NCI-H1417 (cell line): ENCODE measurements around the gene BRPF1.

ENCODE experiments used
- DNase-seq, 3 experiments: peaks; one replicate each; lab custom pipeline; 2025; lab: John Stamatoyannopoulos, UW

BRPF1 gene

GRCh38 chr3:9703736-9704346 is 27.7 kb upstream of the BRPF1 start, which contains the start of gene CPNE9:
TSS of gene CPNE9 (plus strand) at chr3:9703833. CDS start at chr3:9703997, 164 bp downstream.
- DNase-seq = peak in 2 of 3 experiments; percentile 19 to 21

GRCh38 chr3:9704347-9705322 is 26.9 kb upstream of the BRPF1 start:
- DNase-seq = peak in 2 of 3 experiments; percentile 27 to 37

GRCh38 chr3:9710174-9710739 is 21.3 kb upstream of the BRPF1 start:
- DNase-seq = no peak

- DNase-seq = no peak
These were observed 19.1 kb upstream of the BRPF1 start for GRCh38 chr3:9712415-9712814.

- no peak for DNase-seq
These were observed 18.4 kb upstream of the BRPF1 start for GRCh38 chr3:9713142-9713541.

- no peak for DNase-seq
These were observed 16.4 kb upstream of the BRPF1 start for GRCh38 chr3:9715136-9715535.

GRCh38 chr3:9715764-9716437 is 15.6 kb upstream of the BRPF1 start:
- no peak for DNase-seq

GRCh38 chr3:9716801-9717555 is 14.6 kb upstream of the BRPF1 start:
- no peak for DNase-seq

GRCh38 chr3:9717563-9717962 is 14.0 kb upstream of the BRPF1 start:
- DNase-seq = no peak

GRCh38 chr3:9718118-9718517 is 13.4 kb upstream of the BRPF1 start:
- DNase-seq = no peak

GRCh38 chr3:9721015-9721699 is 10.4 kb upstream of the BRPF1 start:
- no peak for DNase-seq

GRCh38 chr3:9721700-9722060 is 9.9 kb upstream of the BRPF1 start:
- no peak for DNase-seq

GRCh38 chr3:9725775-9726515 is 5.6 kb upstream of the BRPF1 start:
- no peak for DNase-seq

- DNase-seq = peak in 1 of 3 experiments; percentile 27
These were observed 4.4 kb upstream of the BRPF1 start for GRCh38 chr3:9727041-9727595.

- no peak for DNase-seq
These were observed 3.8 kb upstream of the BRPF1 start for GRCh38 chr3:9727743-9728142.

- no peak for DNase-seq
These were observed 2.1 kb upstream of the BRPF1 start for GRCh38 chr3:9729419-9729818.

- DNase-seq = peak in 1 of 3 experiments; percentile 77
These were observed 804 bp upstream of the BRPF1 start for GRCh38 chr3:9730657-9731205.

GRCh38 chr3:9732080-9732739 is 675 bp downstream of the BRPF1 start:
- DNase-seq = peak in 2 of 3 experiments; percentile 18 to 40

GRCh38 chr3:9732740-9733115 is 1.2 kb downstream of the BRPF1 start:
- DNase-seq = no peak
